Activated CD4-positive, alpha-beta T cell treated with anti-CD3 and anti-CD28 coated beads, Interleukin-2, amount 50 U/mL, for 48 hours (primary cell): Measurements from ENCODE around the gene PTGR2.
"Not testable (repeated sequence)": the region's sequence is repeated elsewhere in the genome, so short reads cannot be mapped to it uniquely, and the experiment has no call there.

Source experiments
- DNase-seq, 2 experiments: peaks; one replicate each; pipeline ENCODE4 v3.0.0-alpha.2; 2020

PTGR2 gene

DNA sequence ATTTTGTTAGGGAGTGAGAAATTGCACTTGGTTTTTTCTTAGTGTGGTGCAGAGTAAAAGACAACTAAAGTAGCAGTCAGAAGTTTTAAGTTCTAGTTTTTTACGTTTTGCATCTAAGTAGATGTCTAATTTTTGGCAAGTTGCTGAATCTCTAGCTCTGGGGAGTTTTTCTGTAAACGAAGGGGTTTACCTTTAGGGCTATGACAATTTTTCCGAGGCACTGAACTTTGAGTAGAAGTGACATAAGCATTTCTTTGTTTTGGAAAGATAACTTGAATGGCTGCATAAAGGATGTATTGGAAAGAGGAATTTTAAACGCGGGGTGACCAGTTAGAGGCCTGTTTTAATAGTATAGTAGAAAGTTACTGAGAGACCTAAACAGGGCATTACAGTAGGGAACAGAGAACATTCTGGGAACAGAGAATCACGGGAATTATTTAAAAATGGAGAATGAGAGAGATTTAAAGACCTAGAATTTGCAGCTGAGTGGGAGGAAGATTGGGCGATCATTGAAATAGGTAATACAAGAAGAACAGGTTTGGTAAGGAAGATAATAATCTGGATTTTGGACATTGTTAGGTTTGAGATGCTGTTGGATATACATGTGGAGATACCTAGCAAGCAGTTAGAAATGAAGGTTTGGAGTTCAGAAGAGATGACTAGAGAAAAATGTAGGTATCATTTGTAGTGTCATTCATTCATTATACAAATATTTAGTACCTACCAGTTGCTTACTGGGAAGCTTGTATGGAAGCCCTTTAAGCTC is 36.2 kb downstream of the PTGR2 start:
- DNase-seq, result no peak

DNA sequence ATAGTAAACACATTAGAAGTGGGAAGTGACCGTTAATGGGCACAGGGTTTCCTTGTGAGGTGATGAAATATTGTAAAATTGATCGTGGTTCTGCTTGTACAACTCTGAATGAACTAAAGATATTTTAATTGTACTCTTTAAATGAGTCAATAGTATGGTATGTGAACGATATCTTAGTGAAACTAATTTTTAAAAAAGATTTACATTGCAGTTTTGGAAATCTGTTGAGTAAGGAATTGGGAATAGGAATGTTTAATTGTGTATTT is 36.8 kb downstream of the PTGR2 start:
- DNase-seq, result no peak

DNA sequence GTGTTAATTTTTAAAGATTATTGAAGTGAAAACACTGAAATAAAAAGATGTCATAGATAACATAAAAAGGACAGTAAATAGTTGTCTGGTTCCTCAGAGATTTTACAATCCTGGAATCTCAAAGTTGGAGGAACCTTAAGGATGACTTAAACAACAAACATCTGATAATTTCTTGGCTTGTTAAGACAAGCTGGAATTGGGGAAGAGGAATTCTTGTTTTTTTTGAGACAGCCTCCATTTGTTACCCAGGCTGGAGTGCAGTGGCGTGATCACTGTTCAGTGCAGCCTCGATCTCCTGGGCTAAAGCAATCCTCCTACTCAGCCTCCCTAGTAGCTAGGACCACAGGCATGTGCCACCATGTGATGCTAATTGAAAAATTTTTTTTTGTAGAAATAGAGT is 37.3 kb downstream of the PTGR2 start:
- DNase-seq, result no peak

DNA sequence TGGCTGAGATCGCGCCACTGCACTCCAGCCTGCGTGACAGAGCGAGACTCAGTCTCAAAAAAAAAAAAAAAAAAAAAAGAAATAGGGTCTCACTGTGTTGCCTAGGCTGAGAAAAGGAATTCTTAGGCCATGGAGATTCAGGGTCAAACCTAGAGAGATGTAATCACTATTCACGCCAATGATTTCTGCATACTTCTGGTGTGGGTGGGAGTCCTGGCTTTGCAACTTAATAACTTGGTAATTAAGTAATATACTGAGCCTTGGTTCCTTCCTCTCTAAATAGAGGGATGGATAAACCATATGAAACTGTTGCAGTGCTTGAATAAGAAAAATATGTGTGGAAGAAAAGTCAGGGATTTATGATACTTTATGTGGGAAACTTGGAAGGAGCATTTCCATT is 37.7 kb downstream of the PTGR2 start:
- no peak for DNase-seq

DNA sequence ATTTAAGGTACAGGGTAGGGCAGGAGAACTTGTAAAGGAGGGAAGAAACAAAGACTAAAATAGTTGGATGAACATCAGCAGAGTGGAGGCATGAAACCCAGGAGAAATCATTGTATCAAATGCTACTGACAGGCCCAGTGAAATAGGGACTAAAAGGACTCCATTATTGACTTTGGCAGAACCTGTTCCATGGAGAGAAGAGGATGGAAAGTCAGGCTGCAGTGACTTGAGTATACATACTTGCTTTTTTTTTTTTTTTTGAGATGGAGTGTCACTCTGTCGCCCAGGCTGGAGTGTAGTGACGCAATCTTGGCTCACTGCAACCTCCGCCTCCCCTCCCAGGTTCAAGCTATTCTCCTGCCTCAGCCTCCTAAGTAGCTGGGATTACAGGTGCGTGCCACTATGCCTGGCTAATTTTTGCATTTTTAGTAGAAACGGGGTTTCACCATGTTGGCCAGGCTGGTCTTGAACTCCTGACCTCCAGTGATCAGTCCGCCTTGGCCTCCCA is 42.6 kb downstream of the PTGR2 start:
- not testable (repeated sequence) for DNase-seq

DNA sequence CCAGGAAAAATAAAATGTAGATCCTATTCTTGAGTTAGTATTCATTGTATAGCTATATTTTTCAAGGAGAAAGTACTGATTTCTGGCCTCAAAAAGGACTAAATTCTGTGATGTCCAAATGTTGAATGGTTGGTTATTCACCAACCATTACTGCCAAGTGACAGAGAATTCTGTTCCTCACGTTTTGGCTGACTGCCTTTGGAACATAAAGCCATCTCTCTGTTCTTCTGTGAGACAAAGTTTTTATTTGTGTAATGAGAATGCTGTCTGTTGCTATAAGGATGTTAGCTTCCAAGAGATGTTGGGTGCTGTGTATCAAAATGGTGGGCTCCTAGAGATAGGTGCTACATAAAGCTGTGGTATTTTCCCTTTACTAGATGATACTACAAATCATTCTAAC is 44.3 kb downstream of the PTGR2 start:
- DNase-seq, result no peak

DNA sequence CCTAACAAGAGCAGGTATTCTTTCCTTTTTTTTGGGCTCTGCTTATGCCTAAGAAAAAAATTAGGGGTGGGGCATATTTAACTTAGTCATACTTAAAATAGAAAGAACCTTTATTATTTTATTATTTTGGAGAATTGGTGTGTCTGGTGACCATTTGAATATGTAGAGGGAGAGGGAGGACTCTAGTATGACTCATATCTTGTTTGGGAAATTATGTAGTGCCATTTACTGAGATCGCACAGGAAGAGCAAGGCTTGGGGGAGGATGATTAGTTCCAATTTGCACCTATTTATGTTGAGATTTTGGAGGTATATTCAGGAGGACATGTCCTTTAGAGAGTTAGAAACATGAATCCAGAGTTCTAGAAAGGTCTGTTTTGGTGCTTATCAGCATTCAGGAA is 44.9 kb downstream of the PTGR2 start:
- no peak for DNase-seq

DNA sequence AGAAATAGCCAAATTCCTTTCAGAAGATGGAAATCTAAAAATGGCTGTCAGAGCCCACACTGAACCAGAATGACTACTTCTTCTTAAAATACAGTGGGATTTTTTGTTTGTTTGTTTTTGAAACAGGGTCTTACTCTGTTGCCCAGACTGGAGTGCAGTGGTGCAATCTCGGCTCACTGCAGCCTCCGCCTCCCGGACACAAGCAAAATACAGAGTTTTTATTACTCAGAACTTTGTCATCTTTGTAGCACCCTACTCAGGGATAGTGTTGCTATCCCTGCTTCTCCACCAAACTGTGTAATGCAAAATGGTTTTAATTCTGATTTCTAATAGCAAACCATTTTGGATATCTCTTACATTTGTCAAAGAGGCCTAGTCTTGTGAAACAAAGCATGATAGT is 51.4 kb downstream of the PTGR2 start:
- DNase-seq, result no peak

DNA sequence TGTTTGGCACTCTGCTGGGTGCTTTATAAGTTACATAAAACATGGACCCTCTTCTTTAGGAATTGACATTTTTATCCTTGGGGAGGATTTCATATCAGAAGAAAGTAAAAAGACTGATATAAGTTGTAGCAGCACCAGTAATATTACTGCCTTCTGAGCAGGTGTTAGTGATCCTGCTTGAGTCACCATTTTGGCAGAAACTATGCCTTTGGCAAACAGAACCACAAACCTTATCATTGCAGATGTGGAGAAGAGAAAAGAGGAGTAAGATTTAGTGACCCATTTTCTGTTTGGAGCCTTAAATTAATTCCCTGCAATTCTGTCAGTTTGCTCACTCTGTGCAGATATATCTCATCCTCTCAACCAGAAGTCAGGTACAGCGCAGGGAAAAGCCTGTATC is 58.0 kb downstream of the PTGR2 start:
- DNase-seq, result no peak

DNA sequence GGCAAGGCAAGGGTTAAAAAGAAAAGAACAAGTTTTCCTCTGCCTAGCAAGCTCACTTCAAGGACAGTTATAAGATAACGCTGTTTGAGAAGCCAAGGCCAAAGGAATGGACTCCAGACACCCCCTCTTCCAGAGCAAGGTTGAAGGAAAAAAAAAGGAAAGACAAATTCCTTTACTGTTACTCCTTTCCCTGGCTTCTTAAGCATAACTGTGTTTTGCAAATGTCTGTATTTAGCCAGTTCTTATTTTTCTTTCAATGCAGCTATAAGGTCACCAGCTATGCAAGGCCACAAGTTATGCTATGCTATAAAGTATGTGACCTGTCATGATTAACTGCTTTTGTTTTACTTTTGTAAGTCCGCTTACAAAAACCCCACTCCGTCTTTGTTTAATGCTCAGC is 61.6 kb downstream of the PTGR2 start:
- DNase-seq, result no peak

DNA sequence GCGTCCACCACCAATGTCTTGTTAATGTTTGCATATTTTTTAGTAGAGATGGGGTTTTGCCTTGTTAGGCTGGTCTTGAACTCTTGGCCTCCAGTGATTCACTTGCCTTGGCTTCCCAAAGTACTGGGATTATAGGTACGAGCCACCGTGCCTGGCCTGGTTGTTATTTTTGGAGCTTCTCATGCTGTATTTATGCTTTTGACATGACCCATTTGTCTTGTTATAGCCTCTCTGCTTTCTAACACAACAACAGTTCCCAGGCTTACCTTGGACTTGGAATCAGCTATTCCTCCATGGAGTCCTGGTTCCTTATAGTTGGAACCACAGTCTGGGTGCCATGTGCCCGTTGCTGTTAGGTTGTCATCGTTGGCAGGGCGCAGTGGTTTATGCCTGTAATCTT is 64.7 kb downstream of the PTGR2 start:
- DNase-seq, result no peak

DNA sequence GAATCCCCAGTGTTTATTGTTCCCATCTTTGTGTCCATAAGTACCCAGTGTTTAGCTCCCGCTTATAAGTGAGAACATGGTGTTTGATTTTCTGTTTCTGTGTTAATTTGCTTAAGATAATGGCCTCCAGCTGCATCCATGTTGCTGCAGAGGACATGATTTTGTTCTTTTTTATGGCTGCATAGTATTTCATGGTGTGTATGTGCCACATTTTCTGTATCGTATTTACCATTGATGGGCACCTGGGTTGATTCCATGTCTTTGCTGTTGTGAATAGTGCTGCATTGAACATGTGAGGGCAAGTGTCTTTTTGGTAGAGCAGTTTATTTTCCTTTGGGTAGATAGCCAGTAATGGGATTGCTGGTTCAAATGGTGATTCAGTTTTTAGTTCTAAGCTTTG is 67.8 kb downstream of the PTGR2 start:
- DNase-seq, result not testable (repeated sequence)

DNA sequence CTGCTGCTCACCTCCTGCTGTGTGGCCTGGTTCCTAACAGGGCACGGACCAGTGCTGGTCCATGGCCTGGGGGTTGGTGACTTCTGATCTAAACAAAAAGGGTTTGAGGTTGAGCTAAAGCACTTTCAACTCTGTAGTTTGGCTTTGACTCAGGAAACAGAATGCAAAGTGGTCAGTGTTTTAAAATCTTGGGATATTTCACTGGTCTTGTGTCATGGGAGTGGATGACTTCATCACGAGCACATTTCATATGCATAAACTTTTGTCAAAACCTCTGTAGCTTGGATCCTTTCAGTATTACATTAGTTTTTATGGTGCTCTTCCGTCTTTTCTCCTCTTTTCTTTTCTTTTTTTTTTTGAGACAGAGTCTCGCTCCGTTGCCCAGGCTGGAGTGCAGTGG is 72.7 kb downstream of the PTGR2 start:
- no peak for DNase-seq
